D721Med (cell line): ENCODE results near the gene HLA-DRB5.
"Not testable (repeated sequence)": the region's sequence is repeated elsewhere in the genome, so short reads cannot be mapped to it uniquely, and the experiment has no call there.

Experiments
- DNase-seq: peaks from one replicate; pipeline ENCODE4 v3.0.0; 2011; ENCODE audit warnings: low spot score; ENCODE audit not compliant: insufficient read length
- FAIRE-seq: peaks from 2 replicates; lab custom pipeline; 2011; peaks lifted over from hg19 to GRCh38; lab: Jason Lieb, UNC
- TF ChIP-seq, protein P1 (sequence below): IDR thresholded peaks from 2 replicates; pipeline ENCODE4 v1.5.1; 2012; ENCODE audit warnings: mild to moderate bottlenecking, control low read depth; ENCODE audit not compliant: insufficient read depth; ENCODE audit errors: missing control alignments

HLA-DRB5 gene

DNA sequence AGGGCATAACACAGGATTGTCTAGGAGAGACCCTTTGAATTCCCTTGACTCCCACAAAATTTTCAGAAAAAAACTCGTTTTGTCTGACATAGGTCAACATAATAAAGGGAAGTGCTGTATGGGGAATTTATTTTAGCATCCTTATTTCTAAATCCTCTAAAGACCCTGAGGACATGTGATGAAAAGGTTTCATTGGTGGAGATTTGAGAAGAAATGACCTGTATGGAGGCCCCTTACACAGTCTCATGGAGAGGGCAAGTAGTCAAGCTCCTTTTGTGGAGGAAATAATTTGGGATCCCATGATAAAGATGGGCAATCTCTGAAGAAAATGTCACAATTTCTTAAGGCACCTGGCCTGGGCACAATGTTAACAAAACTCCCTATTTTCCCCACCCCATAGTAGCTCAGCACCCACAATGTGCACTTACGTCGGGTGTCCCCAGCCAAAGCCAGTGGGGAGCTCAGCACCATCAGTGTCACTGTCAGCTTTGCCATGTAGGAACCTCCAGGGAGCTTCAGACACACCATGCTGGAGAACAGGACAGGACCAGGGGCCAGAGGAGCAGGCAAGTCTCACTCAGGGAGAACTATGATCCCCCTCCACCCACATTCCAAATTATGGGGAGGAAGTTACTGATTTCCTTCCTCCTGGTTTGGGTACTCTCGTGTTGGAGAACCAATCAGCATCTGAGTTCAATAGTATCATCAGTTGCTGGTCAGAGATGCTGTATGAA lies at the start of gene HLA-DRB5:
TSS of gene HLA-DRB5 (minus strand) at position 591 of the 734 bp plus-strand sequence. CDS start at position 528, 63 bp downstream.
- DNase-seq: no peak
- TF ChIP-seq, protein P1, sequence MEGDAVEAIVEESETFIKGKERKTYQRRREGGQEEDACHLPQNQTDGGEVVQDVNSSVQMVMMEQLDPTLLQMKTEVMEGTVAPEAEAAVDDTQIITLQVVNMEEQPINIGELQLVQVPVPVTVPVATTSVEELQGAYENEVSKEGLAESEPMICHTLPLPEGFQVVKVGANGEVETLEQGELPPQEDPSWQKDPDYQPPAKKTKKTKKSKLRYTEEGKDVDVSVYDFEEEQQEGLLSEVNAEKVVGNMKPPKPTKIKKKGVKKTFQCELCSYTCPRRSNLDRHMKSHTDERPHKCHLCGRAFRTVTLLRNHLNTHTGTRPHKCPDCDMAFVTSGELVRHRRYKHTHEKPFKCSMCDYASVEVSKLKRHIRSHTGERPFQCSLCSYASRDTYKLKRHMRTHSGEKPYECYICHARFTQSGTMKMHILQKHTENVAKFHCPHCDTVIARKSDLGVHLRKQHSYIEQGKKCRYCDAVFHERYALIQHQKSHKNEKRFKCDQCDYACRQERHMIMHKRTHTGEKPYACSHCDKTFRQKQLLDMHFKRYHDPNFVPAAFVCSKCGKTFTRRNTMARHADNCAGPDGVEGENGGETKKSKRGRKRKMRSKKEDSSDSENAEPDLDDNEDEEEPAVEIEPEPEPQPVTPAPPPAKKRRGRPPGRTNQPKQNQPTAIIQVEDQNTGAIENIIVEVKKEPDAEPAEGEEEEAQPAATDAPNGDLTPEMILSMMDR: no peak
- FAIRE-seq: no peak

DNA sequence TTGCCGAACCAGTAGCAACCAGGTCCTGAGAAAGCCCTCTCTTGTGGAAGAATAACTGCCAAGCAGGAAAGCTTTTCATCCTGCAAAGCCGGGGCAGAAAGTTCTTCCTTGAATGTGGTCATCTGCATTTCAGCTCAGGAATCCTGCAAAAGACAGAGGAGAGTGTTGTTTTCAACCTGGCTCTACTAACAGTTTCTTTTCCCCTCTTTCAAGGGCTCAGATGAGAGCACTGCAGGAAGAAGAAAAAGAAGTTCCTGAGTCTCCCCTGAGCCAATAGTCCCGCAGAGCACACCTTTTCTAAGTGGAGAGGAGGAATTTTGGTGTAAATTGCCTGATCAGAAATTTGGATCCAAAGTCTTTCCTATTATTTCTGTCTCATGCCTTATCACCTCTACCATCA lies 48.9 kb upstream of the HLA-DRB5 start:
- TF ChIP-seq, protein P1: no peak
- no peak for DNase-seq
- FAIRE-seq: no peak

DNA sequence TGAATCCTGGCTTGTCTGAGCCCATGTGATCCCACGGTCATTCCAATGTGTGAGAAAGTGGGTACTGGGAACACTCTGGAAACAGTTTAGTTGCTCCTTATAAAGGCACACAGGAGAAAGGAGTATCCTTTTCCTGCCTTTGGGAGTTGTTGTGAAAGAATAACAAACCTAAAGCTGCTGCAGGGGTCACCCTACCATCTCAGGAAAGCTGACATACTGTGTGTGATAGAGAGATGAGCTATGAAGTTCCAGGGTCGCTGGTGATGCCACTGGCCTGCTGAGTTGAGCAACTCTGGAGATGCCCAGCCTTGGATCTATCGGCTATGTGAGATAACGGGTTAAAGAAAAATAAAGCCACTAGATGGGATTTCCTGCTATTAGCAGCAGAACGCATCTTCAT lies 47.4 kb upstream of the HLA-DRB5 start:
- FAIRE-seq, DNase-seq: not testable (repeated sequence)

DNA sequence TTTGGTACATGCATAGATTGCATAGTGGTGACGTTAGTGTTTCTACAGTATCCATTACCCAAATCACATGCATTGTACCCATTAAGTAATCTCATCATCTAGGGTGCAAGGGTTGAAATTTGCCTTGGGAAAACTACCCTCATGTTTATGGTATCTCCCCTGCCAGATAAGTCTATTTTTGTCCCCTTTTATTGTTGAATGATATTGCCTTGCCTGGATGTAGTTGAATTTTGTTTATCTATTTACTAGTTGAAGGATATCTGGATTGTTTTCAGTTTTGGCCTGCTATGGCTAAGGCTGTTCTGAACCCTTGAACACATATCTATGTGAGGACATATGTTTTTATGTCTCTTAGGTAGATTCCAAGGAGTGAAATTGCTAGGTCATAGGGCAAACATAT lies 46.2 kb upstream of the HLA-DRB5 start:
- TF ChIP-seq, protein P1: no peak
- DNase-seq (no peak), FAIRE-seq (no peak)

DNA sequence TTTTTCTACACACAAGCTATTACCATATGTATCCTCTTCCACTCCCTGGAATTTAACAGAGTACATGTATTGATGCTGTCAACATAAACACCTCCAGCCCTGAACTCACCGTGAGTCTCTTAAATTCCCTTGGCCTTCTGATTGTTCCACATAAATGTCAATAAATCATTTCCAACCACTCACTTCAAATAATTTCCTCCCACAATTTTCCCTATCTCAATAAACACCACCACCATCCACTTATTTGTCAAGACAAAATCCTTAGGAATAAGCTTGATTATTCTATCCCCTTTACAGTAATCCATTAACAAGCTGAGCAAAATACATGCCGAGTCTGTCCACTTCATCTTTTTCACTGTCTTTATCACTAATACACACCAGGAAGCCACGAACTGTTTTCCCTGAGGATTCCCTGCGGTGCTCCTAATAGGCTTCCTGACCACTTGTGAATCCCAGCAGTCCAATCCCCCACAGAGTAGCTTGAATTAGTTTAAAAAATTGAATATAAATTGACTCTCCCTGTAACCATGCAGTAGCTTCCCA lies 40.3 kb upstream of the HLA-DRB5 start:
- TF ChIP-seq, protein P1: no peak
- DNase-seq (no peak), FAIRE-seq (no peak)

DNA sequence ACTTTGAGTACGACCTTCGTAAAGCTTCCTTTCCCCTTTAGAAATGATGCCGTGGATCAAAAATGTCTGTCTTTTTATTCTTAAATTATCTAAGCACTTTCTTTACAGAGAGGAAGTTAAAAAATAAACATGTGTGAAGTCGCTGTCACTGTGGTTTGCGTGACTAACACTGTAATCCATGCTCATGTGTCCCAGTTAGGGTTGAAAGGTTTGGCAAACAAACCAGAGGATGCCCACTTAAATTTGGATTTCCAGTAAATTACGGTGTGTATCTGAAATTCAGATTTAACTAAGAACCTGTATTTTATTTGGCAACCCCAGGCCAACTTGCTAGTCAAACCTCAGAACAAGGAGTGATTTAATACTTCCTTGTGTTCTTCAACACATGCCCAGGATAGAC lies 38.5 kb upstream of the HLA-DRB5 start:
- TF ChIP-seq, protein P1: no peak
- FAIRE-seq: no peak

DNA sequence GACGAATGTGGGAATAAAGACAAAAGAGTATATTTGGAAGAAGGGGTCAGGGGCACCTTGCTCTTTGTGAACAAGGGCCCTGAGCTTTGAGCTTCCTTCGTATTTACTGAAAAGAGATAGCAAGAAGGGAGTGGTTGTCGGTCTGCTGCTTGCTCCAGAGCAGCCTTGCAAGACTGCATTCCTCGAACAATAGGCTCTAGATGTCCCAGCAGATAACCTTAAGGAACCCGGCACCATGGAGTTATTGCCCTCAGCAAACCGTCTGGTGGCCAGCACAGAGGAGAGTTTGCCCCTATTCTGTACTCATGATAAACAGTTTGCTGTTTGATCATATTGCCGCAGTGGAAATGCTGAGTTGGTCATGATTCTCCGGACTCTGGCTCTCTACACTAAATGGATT lies 36.9 kb upstream of the HLA-DRB5 start:
- TF ChIP-seq, protein P1: no peak
- FAIRE-seq (no peak), DNase-seq (no peak)

More for the DNA sequence above, 38.5 kb upstream of the HLA-DRB5 start:
- DNase-seq: no peak
